ENCODE data around the gene PSMG2. TPM values are rescaled to one million over a fixed set of nuclear protein-coding genes. Genes with fewer than 3 reads are reported as not detected.

PSMG2 gene
- total and polyA plus RNA-seq, 2 of the 13 experiments (the other 11 are each of a cell fraction or from before 2014, with no cell fraction given), result 53.4 to 94.8 TPM

DNA sequence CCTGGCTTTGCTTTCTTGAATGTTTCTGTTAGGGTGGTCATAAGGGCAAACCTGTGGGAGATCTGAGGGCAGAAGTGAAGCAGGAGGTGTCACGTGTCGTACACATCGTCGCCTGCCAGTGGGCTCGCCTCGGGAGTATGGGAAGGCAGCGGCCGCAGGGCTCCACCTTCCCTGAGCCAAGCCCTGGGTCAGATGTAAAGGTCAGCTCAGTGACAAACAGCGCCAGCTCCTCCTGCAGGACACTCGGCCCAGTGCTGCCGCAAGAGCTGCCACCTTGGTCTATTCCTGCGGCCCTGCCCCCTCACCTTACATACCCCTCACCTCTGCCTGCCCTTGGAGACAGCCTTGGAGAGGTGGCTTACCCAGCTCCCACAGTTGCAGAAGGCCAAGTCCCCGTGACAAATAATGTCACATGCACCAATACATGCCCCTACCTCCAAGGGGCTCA, 64.2 kb downstream of the PSMG2 start (continued):
- TF ChIP-seq, protein P1, sequence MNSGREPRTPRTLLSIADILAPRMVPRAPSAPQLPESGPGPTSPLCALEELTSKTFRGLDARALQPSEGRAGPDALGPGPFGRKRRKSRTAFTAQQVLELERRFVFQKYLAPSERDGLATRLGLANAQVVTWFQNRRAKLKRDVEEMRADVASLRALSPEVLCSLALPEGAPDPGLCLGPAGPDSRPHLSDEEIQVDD (CRISPR knock-in tag; IDR thresholded peaks at IDR 0.05; ENCODE audit: borderline replicate concordance), result peak; percentile 24; the same call in 1 of the 2 replicates
- TF ChIP-seq ZFP82 (CRISPR knock-in tag; IDR thresholded peaks at IDR 0.05; ENCODE audit: borderline replicate concordance) (no peak), FOXP1 (IDR thresholded peaks at IDR 0.05) (no peak), FOXP1 (CRISPR knock-in tag; IDR thresholded peaks at IDR 0.05) (no peak), MLLT10 (CRISPR knock-in tag; IDR thresholded peaks at IDR 0.05) (no peak), RFX3 (CRISPR knock-in tag; IDR thresholded peaks at IDR 0.05) (no peak), KLF6 (CRISPR knock-in tag; IDR thresholded peaks at IDR 0.05) (no peak), TEAD3 (CRISPR knock-in tag; optimal IDR thresholded peaks at IDR 0.05; ENCODE audit: borderline replicate concordance) (peak; percentile 64), FOXC1 (CRISPR knock-in tag; IDR thresholded peaks at IDR 0.05; ENCODE audit: borderline replicate concordance) (no peak), FOXM1 (CRISPR knock-in tag; IDR thresholded peaks at IDR 0.05) (no peak), ARHGAP35 (CRISPR knock-in tag; IDR thresholded peaks at IDR 0.05; ENCODE audit: borderline replicate concordance) (peak; percentile 57; the same call in 1 of the 2 replicates), NFE2L1 (CRISPR knock-in tag; IDR thresholded peaks at IDR 0.05; ENCODE audit: borderline replicate concordance) (0 out of 2 replicates have a peak, but pooled peaks have one; percentile 26)
- TF ChIP-seq, protein P2, sequence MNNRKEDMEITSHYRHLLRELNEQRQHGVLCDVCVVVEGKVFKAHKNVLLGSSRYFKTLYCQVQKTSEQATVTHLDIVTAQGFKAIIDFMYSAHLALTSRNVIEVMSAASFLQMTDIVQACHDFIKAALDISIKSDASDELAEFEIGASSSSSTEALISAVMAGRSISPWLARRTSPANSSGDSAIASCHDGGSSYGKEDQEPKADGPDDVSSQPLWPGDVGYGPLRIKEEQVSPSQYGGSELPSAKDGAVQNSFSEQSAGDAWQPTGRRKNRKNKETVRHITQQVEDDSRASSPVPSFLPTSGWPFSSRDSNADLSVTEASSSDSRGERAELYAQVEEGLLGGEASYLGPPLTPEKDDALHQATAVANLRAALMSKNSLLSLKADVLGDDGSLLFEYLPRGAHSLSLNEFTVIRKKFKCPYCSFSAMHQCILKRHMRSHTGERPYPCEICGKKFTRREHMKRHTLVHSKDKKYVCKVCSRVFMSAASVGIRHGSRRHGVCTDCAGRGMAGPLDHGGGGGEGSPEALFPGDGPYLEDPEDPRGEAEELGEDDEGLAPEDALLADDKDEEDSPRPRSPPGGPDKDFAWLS (CRISPR knock-in tag; IDR thresholded peaks at IDR 0.05; ENCODE audit: borderline replicate concordance), result no peak
- TF ChIP-seq, protein P3, sequence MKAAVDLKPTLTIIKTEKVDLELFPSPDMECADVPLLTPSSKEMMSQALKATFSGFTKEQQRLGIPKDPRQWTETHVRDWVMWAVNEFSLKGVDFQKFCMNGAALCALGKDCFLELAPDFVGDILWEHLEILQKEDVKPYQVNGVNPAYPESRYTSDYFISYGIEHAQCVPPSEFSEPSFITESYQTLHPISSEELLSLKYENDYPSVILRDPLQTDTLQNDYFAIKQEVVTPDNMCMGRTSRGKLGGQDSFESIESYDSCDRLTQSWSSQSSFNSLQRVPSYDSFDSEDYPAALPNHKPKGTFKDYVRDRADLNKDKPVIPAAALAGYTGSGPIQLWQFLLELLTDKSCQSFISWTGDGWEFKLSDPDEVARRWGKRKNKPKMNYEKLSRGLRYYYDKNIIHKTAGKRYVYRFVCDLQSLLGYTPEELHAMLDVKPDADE (CRISPR knock-in tag; IDR thresholded peaks at IDR 0.05), result no peak
- TF ChIP-seq, protein P4, sequence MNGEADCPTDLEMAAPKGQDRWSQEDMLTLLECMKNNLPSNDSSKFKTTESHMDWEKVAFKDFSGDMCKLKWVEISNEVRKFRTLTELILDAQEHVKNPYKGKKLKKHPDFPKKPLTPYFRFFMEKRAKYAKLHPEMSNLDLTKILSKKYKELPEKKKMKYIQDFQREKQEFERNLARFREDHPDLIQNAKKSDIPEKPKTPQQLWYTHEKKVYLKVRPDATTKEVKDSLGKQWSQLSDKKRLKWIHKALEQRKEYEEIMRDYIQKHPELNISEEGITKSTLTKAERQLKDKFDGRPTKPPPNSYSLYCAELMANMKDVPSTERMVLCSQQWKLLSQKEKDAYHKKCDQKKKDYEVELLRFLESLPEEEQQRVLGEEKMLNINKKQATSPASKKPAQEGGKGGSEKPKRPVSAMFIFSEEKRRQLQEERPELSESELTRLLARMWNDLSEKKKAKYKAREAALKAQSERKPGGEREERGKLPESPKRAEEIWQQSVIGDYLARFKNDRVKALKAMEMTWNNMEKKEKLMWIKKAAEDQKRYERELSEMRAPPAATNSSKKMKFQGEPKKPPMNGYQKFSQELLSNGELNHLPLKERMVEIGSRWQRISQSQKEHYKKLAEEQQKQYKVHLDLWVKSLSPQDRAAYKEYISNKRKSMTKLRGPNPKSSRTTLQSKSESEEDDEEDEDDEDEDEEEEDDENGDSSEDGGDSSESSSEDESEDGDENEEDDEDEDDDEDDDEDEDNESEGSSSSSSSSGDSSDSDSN (CRISPR knock-in tag; IDR thresholded peaks at IDR 0.05), result peak; percentile 57; the same call in 1 of the 2 replicates
- TF ChIP-seq, protein P5, sequence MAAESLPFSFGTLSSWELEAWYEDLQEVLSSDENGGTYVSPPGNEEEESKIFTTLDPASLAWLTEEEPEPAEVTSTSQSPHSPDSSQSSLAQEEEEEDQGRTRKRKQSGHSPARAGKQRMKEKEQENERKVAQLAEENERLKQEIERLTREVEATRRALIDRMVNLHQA (CRISPR knock-in tag; IDR thresholded peaks at IDR 0.05), result no peak
- TF ChIP-seq, protein P6, sequence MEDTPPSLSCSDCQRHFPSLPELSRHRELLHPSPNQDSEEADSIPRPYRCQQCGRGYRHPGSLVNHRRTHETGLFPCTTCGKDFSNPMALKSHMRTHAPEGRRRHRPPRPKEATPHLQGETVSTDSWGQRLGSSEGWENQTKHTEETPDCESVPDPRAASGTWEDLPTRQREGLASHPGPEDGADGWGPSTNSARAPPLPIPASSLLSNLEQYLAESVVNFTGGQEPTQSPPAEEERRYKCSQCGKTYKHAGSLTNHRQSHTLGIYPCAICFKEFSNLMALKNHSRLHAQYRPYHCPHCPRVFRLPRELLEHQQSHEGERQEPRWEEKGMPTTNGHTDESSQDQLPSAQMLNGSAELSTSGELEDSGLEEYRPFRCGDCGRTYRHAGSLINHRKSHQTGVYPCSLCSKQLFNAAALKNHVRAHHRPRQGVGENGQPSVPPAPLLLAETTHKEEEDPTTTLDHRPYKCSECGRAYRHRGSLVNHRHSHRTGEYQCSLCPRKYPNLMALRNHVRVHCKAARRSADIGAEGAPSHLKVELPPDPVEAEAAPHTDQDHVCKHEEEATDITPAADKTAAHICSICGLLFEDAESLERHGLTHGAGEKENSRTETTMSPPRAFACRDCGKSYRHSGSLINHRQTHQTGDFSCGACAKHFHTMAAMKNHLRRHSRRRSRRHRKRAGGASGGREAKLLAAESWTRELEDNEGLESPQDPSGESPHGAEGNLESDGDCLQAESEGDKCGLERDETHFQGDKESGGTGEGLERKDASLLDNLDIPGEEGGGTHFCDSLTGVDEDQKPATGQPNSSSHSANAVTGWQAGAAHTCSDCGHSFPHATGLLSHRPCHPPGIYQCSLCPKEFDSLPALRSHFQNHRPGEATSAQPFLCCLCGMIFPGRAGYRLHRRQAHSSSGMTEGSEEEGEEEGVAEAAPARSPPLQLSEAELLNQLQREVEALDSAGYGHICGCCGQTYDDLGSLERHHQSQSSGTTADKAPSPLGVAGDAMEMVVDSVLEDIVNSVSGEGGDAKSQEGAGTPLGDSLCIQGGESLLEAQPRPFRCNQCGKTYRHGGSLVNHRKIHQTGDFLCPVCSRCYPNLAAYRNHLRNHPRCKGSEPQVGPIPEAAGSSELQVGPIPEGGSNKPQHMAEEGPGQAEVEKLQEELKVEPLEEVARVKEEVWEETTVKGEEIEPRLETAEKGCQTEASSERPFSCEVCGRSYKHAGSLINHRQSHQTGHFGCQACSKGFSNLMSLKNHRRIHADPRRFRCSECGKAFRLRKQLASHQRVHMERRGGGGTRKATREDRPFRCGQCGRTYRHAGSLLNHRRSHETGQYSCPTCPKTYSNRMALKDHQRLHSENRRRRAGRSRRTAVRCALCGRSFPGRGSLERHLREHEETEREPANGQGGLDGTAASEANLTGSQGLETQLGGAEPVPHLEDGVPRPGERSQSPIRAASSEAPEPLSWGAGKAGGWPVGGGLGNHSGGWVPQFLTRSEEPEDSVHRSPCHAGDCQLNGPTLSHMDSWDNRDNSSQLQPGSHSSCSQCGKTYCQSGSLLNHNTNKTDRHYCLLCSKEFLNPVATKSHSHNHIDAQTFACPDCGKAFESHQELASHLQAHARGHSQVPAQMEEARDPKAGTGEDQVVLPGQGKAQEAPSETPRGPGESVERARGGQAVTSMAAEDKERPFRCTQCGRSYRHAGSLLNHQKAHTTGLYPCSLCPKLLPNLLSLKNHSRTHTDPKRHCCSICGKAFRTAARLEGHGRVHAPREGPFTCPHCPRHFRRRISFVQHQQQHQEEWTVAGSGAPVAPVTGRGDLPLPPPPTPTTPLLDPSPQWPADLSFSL (CRISPR knock-in tag; IDR thresholded peaks at IDR 0.05), result no peak

Data from HepG2 (cell line).